Activated naive CD4-positive, alpha-beta T cell treated with anti-CD3 and anti-CD28 coated beads, Interleukin-2, amount 50 U/mL, for 72 hours (primary cell): Measurements from ENCODE around the gene INPP5A. TPM values are rescaled to one million over a fixed set of nuclear protein-coding genes. Genes with fewer than 3 reads are reported as not detected.

Experiments used
- ATAC-seq, 2 donors: fragments of 150-1000 bp; cut with Tn5 transposase; 2 replicates each; pipeline ENCODE4 v1.10.0; 2021; ENCODE audit warnings: mild to moderate bottlenecking in 2 of 2, moderate library complexity in 2 of 2
- DNase-seq, 2 donors: peaks; one replicate each; pipeline ENCODE4 v3.0.0; 2021 to 2022; ENCODE audit warnings: low spot score in 2 of 2
- H3K27ac Mint-ChIP-seq, 2 donors: one replicate each; pipeline ENCODE4 v1.8.0; 2022; ENCODE audit warnings: mild to moderate bottlenecking in 2 of 2, mixed read lengths in 2 of 2
- H3K36me3 Mint-ChIP-seq, 2 donors: one replicate each; pipeline ENCODE4 v1.8.0; 2022; ENCODE audit warnings: mixed read lengths in 2 of 2
- H3K9me3 Mint-ChIP-seq, 2 donors: one replicate each; pipeline ENCODE4 v1.8.0; 2022; ENCODE audit warnings: mixed read lengths in 2 of 2
- total RNA-seq, 2 donors: library from RNA; stranded (reverse); gene quantifications; one replicate each; pipeline ENCODE4 v1.2.3, GENCODE V29; 2022

INPP5A gene
- total RNA-seq, 2 donors from 2014 or later: 10.5 to 14.0 TPM

DNA sequence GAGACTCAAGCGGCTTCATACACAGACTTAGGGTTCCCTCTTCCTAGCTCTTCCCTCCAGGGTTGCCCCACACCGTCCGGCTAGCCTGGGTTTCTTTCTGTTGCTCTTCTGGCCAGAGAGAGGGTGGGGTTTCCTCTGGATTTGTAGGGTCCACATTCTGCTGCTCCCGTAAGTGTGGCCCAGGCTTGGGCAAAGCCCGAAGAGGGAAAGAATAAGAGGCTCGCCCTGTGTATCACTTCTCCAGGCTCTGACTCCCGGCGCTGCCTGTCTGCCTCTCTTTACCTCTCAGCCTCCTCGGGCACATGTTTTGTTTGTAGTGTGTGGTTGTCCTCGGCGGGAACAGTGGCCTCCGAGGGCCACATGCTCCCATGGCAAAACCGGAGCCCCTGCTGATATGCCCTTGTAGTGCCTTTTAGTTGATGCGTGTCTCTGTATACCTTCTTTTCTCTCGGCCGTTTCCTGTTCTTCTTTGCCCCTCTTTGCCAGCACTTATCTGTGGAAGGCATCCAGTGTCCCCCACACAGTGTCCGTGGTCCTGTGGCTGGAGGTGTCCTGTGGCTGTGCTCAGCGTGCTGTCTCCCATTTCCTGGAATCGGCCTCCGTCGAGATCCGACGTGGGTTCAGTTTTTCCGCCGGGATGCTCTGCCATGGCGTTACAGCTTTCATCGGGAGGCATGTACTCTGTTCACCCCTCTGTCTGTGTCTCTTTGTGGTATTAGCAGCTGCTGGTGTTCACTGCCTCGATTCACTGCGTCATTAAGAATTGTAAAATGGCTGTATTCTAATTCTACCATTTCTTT is 102.9 kb downstream of the INPP5A start:
- Mint-ChIP-seq H3K36me3 (no peaks in the 10 kb centered on the region), H3K9me3 (no peaks in the 10 kb centered on the region), H3K27ac (no peak overlapping the region)
- ATAC-seq: no peak
- no peak for DNase-seq

DNA sequence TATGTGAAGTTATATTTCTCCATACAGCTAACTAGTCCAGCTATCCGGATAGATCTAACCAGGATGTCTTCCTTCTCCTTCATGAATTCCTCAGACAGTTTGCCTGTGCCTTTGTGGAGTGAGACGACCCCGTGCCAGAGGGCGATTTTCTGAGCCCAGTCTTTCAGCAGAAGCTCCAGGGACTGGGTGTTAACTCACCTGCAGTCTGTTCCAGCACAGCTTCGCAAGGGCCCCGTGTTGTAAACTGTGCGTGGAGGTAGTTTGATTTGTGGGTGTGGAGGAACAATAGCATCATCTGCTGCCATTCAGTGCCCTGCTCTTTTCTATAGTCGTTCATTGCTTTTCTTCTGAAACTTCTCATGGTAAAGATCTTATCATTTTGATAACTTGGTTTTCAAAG is 103.8 kb downstream of the INPP5A start:
- no peak for DNase-seq
- H3K9me3 Mint-ChIP-seq: no peaks in the 10 kb centered on the region
- ATAC-seq: no peak
- H3K27ac Mint-ChIP-seq: no peak overlapping the region
- H3K36me3 Mint-ChIP-seq: no peaks in the 10 kb centered on the region

DNA sequence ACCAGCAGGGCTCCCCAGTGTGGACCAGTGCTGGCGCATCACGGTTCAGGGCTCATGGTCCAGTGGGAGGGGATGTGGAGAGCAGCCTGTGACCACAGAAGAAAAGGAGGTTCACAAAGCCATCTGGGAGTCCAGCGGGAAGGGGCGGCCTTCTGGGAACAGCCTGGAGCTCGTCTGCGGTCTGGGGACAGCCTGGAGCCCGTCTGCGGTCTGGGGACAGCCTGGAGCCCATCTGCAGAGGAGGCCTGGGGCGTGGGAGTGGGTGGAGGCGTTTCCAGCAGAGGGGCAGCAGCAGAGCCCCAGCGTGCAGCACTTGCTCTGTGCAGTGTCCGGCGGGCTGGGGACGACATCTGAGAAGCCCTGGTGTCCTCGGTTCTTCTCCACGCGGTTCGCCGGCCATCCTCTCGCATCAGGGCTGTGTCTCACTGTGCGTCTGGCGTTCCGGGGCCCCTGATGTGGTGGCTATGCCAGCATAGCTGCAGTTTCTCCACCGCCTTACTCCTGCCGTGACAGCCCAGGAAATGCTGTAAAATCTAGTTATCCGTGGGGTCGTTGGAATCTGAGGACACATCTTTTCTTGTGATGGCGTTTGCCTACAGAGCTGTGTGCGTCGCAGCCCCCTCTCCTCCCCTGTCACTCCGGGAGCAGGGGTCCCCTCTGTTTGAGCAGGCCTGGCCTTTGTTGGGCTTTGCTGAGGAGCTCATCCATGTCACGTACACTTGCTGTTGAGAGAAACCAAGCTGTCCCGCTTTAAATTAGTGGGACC is 104.6 kb downstream of the INPP5A start:
- DNase-seq: no peak
- no peak overlapping the region for H3K27ac Mint-ChIP-seq
- no peak for ATAC-seq
- no peaks in the 10 kb centered on the region for H3K36me3 Mint-ChIP-seq
- H3K9me3 Mint-ChIP-seq: no peaks in the 10 kb centered on the region

DNA sequence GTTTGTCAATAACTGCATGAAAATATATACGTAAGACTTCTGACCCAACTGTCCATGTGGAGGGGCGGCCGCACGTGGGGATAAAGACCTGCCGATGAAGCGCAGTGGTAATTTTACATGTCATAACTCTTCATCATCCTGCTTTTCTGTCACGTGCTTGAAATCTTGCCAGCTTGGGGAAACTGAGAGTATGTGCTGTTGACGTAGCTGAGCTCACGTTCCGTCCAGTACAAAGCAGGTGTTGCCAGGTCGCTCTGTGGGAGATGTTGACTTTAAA is 105.1 kb downstream of the INPP5A start:
- ATAC-seq (no peak), DNase-seq (no peak)
- no peaks in the 10 kb centered on the region for H3K36me3 Mint-ChIP-seq
- no peak overlapping the region for H3K27ac Mint-ChIP-seq
- H3K9me3 Mint-ChIP-seq: no peaks in the 10 kb centered on the region

DNA sequence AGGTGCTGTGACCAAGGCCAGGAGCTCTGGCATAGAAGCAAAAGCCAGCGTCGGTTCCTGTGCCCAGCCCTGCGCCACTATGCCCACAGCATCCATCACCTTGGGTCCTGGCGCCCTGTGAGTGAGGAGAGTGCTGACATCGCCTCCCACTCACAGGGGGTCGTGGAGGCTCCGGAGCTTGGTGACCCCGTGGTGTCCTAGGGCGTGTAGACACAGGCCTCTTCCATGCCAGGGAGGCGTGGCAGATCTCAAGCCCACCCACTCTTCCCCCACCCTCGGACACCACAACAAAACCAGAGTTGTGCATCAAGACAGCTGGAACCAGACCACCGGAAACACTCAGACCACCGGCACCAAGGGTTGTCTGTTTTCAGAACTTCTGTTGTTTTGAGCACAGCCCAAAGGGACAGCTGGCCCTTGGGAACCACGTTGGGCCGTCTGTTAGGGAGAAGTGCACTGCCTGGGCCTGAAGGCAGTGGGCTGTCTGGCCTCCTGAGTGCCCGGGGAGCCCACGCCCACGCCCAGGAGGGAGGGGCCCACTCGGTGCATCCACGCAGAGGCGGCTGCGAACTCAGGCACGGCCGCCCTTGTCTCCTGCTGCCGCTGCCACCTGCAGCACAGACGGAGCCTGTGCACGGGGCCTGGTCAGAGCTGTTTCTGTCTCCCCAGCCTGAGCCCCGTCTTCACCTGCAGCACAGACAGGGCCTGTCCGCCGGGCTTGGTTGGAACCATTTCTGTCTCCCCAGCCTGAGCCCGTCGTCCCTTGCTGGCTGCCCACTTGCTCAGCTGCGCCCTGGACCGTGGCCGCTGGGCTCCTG is 106.3 kb downstream of the INPP5A start:
- H3K27ac Mint-ChIP-seq: no peak overlapping the region

DNA sequence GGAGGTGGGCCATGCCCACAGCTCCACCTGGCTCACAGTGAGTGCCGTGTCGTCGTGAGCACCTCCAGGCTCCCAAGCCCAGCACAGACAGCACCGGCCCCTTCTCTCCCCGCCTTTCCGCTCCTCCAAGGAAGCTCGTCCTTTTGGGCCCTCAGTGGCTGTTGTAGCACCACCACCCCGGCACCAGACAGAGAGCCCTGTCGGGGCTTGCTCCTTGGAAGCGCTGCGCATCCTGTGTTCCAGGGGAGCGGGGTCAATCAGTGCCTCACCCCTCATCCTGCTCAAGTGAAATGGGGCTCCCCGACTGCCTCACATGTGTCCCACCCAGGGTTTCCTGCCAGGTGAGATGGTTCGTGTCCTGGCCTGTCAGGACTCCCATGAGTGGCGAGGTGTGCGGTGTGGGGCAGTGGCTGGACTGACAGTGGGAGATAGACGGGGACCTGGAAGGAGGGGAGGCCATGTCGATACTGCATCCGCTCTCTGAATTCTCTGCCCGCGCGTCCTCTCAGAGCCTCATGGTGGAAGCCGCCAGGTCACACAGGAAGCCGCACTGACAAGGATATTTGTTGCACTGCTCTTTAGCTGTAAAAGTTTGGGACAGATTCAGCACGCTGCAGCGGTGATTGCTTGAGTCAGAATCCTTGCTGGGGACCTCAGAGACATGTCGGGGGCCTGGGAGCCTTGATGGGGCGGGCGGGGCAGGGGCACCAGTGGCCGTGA is 107.1 kb downstream of the INPP5A start:
- ATAC-seq (no peak), DNase-seq (no peak)
- Mint-ChIP-seq H3K9me3 (no peaks in the 10 kb centered on the region), H3K36me3 (no peaks in the 10 kb centered on the region), H3K27ac (no peak overlapping the region)

More for the DNA sequence above, 106.3 kb downstream of the INPP5A start:
- no peak for DNase-seq
- peak in 1 of 2 donors; percentile 20 for ATAC-seq
- H3K36me3 Mint-ChIP-seq: no peaks in the 10 kb centered on the region
- H3K9me3 Mint-ChIP-seq: no peaks in the 10 kb centered on the region

DNA sequence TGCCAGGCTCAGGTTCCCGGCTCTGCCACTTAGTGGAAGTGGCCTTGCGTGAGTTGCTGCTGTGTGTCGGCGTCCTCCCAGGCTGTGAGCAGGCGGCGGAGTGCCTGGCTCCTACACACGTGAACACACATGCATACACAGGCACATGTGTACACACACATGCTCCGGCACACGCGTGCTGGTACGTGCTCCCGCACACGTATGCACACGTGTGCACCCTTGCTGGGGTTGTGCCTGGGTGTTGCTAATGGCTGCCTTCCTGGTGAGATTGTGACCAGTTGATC is 107.6 kb downstream of the INPP5A start:
- H3K27ac Mint-ChIP-seq: no peak overlapping the region

DNA sequence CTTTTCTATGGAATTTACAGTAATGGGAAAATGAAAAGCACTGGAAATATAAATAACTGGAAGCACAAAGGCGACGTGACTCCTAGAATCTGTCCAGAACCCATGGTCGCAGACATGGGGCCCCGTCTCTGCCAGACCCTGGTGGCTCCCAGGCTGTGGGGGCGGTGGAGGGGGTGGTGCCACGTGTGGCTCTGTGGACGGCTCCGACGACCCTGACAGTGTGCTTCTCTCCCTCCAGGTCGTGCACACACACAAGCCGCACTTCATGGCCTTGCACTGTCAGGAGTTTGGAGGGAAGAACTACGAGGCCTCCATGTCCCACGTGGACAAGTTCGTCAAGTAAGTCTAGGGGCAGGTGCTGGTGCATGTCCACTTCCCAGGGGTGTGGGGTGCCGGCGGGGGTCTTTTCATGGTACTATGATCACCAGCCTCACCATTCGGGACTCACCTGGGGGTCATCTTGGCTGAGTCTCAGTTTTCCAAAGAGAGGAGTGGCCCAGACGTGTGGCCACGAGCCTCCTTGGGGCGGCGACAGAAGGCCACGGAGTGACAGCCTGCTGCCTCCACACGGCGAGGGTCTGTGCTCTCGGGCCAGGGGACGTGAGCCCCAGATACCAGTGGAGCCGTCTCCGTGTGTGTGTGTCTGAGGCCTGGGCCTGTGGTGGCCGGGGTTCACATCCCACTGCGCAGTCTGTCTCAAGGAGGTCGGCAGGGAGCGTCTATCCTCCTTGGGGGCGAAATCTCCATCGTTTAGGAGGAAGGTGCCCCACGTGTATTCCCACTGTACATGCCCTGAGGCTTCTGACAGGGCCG is 108.2 kb downstream of the INPP5A start:
- H3K27ac Mint-ChIP-seq: no peak overlapping the region
- no peaks in the 10 kb centered on the region for H3K36me3 Mint-ChIP-seq
- ATAC-seq (no peak), DNase-seq (no peak)
- H3K9me3 Mint-ChIP-seq: no peaks in the 10 kb centered on the region

More for the DNA sequence above, 107.6 kb downstream of the INPP5A start:
- ATAC-seq (no peak), DNase-seq (no peak)
- Mint-ChIP-seq H3K36me3 (no peaks in the 10 kb centered on the region), H3K9me3 (no peaks in the 10 kb centered on the region)

DNA sequence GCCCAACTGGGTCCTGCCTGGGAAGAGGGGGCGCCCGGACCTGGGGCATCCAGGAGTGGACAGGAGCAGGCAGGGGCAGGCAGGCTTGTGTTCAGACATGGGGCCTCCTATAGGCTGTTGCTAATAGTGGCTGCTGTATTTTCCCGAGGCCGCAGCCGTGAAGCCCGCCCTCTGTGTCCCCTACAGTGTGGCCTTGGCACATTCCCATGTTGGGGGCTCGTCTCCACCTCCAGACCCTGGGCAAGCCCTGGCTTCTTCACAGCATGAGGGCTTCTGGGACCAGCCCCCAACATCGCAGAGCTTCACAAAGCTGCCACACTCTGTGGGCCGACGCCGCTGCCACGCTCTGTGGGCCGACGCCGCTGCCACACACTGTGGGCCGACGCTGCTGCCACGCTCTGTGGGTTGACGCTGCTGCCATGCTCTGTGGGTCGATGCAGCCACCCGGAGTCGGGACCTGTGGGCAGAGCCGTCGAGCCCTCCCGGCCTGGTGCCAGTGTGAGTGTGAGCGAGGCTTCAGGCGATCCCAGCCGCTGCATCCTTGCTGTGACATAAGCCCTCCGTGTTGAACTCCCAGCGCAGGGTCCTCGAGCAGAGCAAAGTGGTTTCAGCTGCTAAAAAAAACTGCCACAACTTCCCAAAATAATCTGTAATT is 109.0 kb downstream of the INPP5A start:
- ATAC-seq (no peak), DNase-seq (no peak)
- no peaks in the 10 kb centered on the region for H3K9me3 Mint-ChIP-seq
- no peaks in the 10 kb centered on the region for H3K36me3 Mint-ChIP-seq
- no peak overlapping the region for H3K27ac Mint-ChIP-seq

DNA sequence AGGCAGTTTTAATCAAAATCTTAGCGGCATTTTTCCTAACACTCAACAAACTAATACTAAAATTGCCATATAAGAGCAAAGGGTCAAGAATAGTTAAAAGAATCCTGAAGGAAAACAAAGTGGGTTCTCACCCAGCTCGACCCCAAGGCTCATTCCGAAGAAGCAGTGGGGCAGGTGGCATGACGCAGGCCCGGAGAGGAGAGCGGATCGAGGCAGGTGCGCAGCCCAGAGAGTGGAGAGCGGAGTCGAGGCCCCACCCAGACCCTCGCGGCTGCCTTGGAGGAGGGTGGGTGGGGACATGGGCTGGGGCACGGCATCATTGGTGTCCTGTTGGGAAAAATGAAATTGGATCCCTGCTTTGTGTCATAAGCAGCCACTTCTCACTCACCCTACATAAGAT is 109.8 kb downstream of the INPP5A start:
- Mint-ChIP-seq H3K36me3 (no peaks in the 10 kb centered on the region), H3K9me3 (no peaks in the 10 kb centered on the region), H3K27ac (no peak overlapping the region)
- no peak for DNase-seq
- ATAC-seq: no peak

DNA sequence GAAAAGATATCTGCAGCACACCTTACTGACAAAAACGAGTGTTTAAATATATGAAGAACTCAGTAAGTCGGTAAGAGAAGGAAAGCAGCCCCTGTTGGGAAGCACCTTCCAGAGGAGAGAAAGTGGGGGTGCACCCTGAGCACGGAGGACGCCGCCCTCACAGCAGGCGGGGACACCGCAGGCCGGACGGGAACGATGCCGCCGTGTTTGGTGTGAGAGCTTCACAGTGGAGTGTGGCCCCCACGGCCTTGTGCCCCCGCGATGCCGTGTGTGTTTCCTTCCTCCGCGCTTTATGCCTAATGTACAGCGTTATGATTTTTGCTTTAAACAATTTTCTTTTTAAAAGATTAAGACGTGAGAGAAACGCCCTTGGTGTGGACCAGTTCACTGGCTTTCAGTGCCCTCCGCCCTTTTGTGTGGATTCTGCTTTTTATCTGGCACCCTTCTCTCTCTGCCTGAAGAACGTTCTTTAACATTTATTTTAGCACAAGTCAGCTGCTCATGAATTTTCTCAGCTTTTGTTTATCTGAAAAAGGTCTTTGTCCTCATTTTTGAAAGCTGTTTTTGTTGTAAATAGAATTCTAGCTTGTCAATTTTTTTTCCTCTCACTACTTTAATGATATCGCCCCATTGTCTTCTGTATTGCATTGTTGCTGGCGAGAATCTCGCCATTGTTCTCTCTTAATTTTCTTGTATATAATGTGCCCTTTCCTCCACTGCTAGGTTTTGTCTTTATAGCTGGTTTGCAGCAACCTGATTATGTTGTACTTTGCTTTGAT is 110.7 kb downstream of the INPP5A start:
- no peak for ATAC-seq
- Mint-ChIP-seq H3K36me3 (no peaks in the 10 kb centered on the region), H3K27ac (no peak overlapping the region), H3K9me3 (no peaks in the 10 kb centered on the region)
- no peak for DNase-seq

DNA sequence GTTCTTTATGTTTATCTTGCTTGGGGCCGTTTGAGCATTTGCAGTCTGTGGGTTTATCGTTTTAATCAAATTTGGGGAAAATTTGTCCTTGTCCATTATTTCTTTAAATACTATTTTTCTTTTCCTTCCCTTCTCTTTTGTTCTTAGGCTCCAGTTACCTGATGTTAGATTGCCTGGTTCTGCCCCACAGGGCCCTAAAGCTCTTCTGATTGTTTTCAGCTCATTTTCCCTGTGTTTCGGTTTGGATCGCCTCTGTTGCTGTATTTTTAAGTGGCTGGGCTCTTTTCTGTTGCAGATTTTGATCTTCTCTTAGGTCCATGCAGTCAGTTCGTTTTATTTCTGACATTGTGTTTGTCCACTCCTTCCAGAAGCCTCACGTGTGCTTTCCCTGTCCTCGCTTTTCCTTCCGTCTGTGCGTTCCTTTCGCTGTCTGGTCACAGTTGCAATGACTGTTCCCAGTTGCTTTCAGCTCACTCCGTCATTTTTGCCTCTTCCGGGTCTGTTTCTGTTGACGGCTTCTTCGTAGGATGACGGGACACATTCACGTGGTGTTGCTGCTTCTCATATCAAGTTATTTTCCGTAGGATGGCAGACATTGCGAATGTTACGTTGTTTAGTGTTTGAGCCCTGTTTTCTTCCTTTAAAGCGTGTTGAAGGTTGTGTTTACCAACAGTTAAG is 111.4 kb downstream of the INPP5A start:
- ATAC-seq (no peak), DNase-seq (no peak)
- Mint-ChIP-seq H3K9me3 (no peaks in the 10 kb centered on the region), H3K27ac (no peak overlapping the region), H3K36me3 (no peaks in the 10 kb centered on the region)

DNA sequence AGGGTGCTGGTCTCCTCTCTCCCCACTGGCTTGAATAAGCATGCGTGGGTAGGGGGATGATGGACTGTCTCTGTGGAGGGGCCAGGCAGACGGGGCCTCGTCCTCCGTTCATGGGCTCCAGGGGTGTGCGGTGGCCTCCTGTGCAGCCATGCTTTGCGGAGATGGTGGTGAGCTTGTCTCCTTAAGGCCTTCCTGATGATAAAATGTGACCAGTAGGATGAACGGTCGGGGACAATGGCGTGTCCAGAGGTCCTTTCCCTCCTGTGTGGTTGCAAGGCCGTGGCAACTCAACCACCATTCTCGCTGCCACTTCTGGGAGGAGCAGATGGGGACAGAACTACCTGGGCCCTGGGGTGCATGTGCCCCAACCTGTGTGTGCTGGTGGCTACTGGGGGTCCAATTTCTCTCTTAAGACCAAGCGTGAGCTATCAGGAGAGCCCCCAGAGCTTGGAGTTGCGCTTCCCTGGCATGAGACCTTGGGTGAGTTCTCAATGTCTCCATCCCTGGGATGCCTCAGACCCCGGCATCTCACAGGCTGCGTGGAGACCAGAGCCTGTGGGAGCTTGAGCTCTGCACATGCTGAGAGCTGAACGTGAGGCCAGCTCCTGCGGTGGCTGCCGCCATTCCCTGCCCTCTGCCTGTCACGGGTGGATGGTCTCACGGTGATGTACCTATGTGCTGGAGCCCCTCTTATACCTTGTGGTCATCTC is 112.2 kb downstream of the INPP5A start:
- ATAC-seq (no peak), DNase-seq (no peak)
- no peak overlapping the region for H3K27ac Mint-ChIP-seq
- no peaks in the 10 kb centered on the region for H3K36me3 Mint-ChIP-seq
- no peaks in the 10 kb centered on the region for H3K9me3 Mint-ChIP-seq

DNA sequence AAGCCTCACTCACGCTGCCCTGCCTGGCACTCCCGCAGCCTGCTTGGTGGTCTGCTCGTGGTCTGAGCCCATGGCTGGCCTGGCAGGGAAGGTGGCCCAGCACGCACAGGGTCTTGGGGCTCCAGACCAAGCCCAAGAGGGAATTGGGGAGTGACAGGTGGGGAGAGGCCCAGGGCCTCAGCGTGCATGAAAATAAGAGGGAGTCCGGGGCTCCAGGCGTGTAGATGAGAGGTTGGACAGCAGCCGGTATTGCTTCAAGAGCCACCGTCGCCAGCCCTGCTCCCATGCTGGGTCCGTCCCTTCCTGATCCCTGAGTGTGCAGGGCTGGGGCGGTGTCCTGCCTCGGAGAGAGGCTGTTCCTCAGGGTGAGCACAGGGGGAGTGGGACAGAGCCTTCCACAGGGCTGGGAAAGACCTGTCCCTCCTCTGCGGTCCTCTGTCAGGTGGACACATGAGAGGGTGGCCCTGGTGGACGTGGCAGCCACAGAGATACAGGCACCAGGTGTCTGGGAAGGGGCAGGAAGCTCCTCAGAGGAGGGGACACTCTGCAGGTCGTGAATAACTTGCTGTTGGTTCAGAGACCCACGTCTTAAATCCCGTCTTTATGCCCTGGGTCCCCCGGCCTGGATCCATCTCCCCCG is 113.1 kb downstream of the INPP5A start:
- Mint-ChIP-seq H3K27ac (no peak overlapping the region), H3K36me3 (no peaks in the 10 kb centered on the region), H3K9me3 (no peaks in the 10 kb centered on the region)
- ATAC-seq (no peak), DNase-seq (no peak)
